Measurements from ENCODE around the gene KCNQ1. TPM values are rescaled to one million over a fixed set of nuclear protein-coding genes. Genes with fewer than 3 reads are reported as not detected.

The KCNQ1 gene
- total RNA-seq, 1 experiment from 2014 or later: 10.7 TPM

DNA sequence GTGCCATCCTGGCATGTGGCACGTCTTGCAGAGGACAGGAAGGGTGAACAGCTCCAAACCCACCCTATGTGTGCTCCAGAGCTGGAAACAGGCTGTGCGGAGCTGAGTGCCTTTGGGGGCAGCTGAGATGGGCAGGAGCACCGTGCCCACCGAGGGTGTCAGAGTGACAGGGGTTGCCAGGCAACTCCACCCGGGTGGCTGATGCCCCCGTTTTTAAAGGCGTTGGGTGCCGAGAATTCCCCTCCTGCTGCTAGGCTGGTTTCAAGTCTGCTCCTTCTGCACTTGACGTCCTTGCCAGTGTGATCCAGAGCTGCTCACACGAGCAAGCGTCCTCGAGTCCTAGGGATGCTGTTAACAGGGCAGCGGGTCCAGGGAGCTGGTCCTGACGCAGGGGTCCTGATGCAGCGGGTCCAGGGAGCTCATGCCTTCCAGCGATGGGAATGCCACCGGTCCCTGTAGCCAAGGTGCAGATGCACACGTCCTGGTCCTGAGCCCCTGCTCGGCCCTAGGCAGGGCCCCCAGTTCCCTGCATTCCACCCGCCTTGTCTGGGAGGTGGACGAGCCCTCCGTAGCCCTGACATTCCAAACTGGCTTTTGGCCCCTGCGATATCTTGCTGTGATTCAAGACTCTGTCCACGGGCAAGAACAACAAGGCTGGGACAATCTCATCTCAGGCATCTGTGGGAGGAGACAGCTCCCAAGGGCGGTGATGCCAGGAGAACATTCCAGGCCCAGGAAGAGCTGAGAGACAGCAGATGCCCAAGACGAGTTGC, 4.9 kb downstream of the KCNQ1 start:
- RAD21 ChIA-PET (ENCODE audit: low non-redundant PET in 1 of 2, low total read pairs in 2 of 2, uncharacterized antibody in 2 of 2, unreplicated experiment in 2 of 2): no interaction called here
- Histone ChIP-seq H3K4me2 (ENCODE audit: low read length) (no peak overlapping the region), H3K4me1 (ENCODE audit: control insufficient read depth in 1 of 2, insufficient read depth in 2 of 2, low read length in 2 of 2) (peaks cover 10 to 12% of the 10 kb centered on the region in 2 experiments; a peak in 3 of 4 replicates), H3K36me3 (ENCODE audit: control insufficient read depth in 1 of 2, insufficient read depth in 2 of 2, low read length in 2 of 2) (no peaks in the 10 kb centered on the region), H3K9me3 (ENCODE audit: control insufficient read depth in 1 of 2, insufficient read depth in 1 of 2, low read depth in 1 of 2, low read length in 2 of 2) (no peaks in the 10 kb centered on the region), H3K9me2 (ENCODE audit: insufficient read depth) (no peaks in the 10 kb centered on the region), H3K27ac (ENCODE audit: low read depth, low read length) (no peak overlapping the region), H4K20me1 (ENCODE audit: insufficient read depth) (no peaks in the 10 kb centered on the region), H2AFZ (ENCODE audit: low read depth, low read length, poor library complexity, severe bottlenecking) (no peak overlapping the region), H3K4me3 (replicated peaks in 1 of 2; ENCODE audit: low read depth in 1 of 2, low read length in 2 of 2) (no peak overlapping the region), H3K27me3 (ENCODE audit: insufficient read depth, low read length) (no peaks in the 10 kb centered on the region), H3K79me2 (ENCODE audit: insufficient read depth, low read length) (no peaks in the 10 kb centered on the region), H3K9ac (ENCODE audit: low read length) (no peak overlapping the region)
- intact Hi-C loops (cut with micrococcal nuclease): no loop called here
- no peak for DNase-seq (ENCODE audit: low read depth, low spot score)
- CTCF ChIA-PET: no interaction called here
- POLR2A ChIA-PET: no interaction called here
- no peak for ATAC-seq
- TF ChIP-seq EGR1 (IDR thresholded peaks at IDR 0.05; ENCODE audit: low read depth): no peak
- no peak for TF ChIP-seq CEBPB (IDR thresholded peaks at IDR 0.05; ENCODE audit: low read depth)
- TF ChIP-seq MAX (IDR thresholded peaks at IDR 0.05): no peak
- TF ChIP-seq ZBTB33 (IDR thresholded peaks at IDR 0.05; ENCODE audit: extremely low read depth, insufficient replicate concordance, low read length): no peak
- TF ChIP-seq SRF (IDR thresholded peaks at IDR 0.05; ENCODE audit: low read depth): no peak
- no peak for TF ChIP-seq YY1 (IDR thresholded peaks at IDR 0.05; ENCODE audit: extremely low read depth, insufficient replicate concordance, low read depth, low read length)
- TF ChIP-seq ZFX (IDR thresholded peaks at IDR 0.05): no peak
- TF ChIP-seq SIN3A (IDR thresholded peaks at IDR 0.05; ENCODE audit: low read depth): no peak
- TF ChIP-seq, protein P1, sequence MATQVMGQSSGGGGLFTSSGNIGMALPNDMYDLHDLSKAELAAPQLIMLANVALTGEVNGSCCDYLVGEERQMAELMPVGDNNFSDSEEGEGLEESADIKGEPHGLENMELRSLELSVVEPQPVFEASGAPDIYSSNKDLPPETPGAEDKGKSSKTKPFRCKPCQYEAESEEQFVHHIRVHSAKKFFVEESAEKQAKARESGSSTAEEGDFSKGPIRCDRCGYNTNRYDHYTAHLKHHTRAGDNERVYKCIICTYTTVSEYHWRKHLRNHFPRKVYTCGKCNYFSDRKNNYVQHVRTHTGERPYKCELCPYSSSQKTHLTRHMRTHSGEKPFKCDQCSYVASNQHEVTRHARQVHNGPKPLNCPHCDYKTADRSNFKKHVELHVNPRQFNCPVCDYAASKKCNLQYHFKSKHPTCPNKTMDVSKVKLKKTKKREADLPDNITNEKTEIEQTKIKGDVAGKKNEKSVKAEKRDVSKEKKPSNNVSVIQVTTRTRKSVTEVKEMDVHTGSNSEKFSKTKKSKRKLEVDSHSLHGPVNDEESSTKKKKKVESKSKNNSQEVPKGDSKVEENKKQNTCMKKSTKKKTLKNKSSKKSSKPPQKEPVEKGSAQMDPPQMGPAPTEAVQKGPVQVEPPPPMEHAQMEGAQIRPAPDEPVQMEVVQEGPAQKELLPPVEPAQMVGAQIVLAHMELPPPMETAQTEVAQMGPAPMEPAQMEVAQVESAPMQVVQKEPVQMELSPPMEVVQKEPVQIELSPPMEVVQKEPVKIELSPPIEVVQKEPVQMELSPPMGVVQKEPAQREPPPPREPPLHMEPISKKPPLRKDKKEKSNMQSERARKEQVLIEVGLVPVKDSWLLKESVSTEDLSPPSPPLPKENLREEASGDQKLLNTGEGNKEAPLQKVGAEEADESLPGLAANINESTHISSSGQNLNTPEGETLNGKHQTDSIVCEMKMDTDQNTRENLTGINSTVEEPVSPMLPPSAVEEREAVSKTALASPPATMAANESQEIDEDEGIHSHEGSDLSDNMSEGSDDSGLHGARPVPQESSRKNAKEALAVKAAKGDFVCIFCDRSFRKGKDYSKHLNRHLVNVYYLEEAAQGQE (IDR thresholded peaks at IDR 0.05; ENCODE audit: low read depth): no peak
- TF ChIP-seq CBX3 (IDR thresholded peaks at IDR 0.05; ENCODE audit: low read depth): no peak
- no peak for TF ChIP-seq ZNF274 (IDR thresholded peaks at IDR 0.05; ENCODE audit: low read depth, low read length)
- TF ChIP-seq EZH2phosphoT487 (IDR thresholded peaks at IDR 0.05; ENCODE audit: borderline replicate concordance): no peak
- TF ChIP-seq FOSL1 (IDR thresholded peaks at IDR 0.05; ENCODE audit: low read depth): no peak
- no peak for TF ChIP-seq EZH2 (IDR thresholded peaks at IDR 0.05)
- TF ChIP-seq POLR2A (IDR thresholded peaks at IDR 0.05; ENCODE audit: borderline replicate concordance, extremely low read depth, insufficient read depth, insufficient read length): no peak
- TF ChIP-seq JUND (IDR thresholded peaks at IDR 0.05): no peak
- TF ChIP-seq TCF7L2 (IDR thresholded peaks at IDR 0.05; ENCODE audit: borderline replicate concordance, extremely low read depth, insufficient read depth, insufficient read length): no peak
- no TSS peak for BruUV-seq (replicated peaks)
